Fibroblast of skin of left biceps (primary cell): ENCODE measurements around the gene SPATS2.
"Not testable (repeated sequence)": the region's sequence is repeated elsewhere in the genome, so short reads cannot be mapped to it uniquely, and the experiment has no call there.

Experiments
- DNase-seq, 2 experiments: peaks; one replicate each; pipeline ENCODE4 v3.0.0-alpha.2; 2013; ENCODE audit warnings: low read depth in 2 of 2

Gene SPATS2

DNA sequence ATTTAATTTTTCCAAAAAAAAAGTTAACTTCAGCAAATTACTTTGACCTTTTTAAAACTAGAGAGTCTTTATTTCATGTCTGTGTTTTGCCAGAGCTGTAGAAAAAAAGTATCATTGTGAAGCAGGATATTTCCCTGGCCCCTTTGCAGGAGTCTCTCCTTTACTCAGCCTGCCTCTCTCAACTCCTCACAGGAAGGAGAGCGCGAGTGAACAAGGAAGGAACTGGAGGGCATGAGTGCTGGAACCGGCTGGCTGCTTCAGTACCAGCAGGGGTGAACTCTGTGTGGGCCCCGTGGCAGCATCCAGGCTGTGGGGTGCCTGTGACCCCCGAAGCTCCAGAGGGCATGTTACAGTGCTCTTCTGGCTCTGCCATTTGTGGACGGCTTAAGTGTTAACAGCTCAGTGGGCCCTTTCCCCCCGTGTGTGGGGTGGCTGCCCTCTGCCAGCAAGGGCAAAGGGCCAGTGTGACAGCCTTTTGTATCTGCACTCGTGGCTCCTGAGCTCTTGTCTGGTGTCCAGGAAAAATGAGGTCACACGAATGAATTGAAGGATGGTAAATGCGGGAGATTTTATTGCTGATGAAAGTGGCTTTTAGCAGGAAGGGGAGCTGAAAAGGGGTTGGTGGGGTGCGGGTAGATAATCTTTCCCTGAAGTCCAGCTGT, 95.0 kb downstream of the SPATS2 start:
- DNase-seq = no peak

- DNase-seq = no peak
These were observed 97.9 kb downstream of the SPATS2 start for GRCh38 chr12:49465132-49465531.

DNA sequence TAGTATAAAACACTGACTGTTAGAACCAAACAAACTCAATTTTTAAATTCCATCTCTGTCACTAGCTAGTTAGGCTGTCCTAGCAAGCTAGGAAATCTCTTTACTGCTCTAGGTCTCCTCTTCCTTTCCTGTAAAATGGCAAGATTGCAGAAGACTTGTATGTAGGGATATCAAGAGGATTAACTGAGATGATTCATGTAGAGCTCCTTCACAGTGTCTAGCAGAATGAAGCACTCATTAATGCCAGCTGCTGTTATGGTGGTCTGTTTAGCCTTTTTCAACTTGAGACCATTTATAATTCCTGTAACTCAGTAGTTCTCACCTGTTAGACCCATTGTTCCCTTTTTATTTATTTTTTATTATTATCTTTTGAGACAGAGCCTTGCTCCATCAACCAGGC, 103.7 kb downstream of the SPATS2 start:
- no peak for DNase-seq

GRCh38 chr12:49471557-49471956, 104.3 kb downstream of the SPATS2 start:
- no peak for DNase-seq

- no peak for DNase-seq
These were observed 108.8 kb downstream of the SPATS2 start for GRCh38 chr12:49476091-49476490.

GRCh38 chr12:49478949-49479664, 111.8 kb downstream of the SPATS2 start:
- DNase-seq = no peak

GRCh38 chr12:49482095-49483051, 115.1 kb downstream of the SPATS2 start:
- no peak for DNase-seq

DNA sequence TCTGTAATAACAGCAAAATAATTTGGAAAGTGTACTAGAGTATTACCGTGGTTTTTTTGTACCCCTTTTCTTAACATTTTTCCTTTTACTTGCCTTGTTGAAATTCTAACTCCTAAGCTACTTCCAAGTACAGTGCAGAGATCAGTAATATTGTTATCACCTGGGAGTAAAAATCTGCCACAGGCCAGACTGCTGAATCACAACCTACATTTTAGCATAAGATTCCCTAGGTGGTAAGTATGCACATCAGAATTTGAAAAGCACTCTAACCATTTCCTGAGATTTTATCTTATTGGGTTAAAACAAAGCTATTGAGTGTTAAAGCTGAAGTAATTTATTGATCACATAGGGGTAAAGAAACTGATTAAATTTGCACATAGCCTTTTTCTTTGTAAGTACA, 116.4 kb downstream of the SPATS2 start:
- DNase-seq = no peak

DNA sequence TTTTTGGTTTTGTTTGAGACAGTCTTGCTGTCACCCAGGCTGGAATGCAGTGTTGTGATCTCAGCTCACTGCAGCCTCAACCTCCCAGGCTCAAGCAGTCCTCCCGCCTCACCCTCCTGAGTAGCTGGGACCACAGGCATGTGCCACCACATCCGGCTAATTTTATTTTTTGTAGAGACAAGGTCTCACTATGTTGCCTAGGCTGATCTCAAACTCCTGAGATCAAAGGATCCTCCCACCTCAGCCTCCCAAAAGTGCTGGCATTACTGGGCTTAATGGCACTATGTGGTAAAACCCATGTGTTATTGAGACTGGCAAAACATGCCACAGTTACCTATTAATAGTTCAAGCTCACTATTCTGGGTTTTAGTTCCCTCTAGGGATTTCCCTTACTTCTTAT, 120.3 kb downstream of the SPATS2 start:
- DNase-seq = no peak

- no peak for DNase-seq
These were observed 121.9 kb downstream of the SPATS2 start for GRCh38 chr12:49489154-49489553.

GRCh38 chr12:49489720-49490119, 122.5 kb downstream of the SPATS2 start:
- DNase-seq = no peak

GRCh38 chr12:49491823-49492222, 124.6 kb downstream of the SPATS2 start:
- no peak for DNase-seq

- no peak for DNase-seq
These were observed 126.6 kb downstream of the SPATS2 start for GRCh38 chr12:49493900-49494299.

DNA sequence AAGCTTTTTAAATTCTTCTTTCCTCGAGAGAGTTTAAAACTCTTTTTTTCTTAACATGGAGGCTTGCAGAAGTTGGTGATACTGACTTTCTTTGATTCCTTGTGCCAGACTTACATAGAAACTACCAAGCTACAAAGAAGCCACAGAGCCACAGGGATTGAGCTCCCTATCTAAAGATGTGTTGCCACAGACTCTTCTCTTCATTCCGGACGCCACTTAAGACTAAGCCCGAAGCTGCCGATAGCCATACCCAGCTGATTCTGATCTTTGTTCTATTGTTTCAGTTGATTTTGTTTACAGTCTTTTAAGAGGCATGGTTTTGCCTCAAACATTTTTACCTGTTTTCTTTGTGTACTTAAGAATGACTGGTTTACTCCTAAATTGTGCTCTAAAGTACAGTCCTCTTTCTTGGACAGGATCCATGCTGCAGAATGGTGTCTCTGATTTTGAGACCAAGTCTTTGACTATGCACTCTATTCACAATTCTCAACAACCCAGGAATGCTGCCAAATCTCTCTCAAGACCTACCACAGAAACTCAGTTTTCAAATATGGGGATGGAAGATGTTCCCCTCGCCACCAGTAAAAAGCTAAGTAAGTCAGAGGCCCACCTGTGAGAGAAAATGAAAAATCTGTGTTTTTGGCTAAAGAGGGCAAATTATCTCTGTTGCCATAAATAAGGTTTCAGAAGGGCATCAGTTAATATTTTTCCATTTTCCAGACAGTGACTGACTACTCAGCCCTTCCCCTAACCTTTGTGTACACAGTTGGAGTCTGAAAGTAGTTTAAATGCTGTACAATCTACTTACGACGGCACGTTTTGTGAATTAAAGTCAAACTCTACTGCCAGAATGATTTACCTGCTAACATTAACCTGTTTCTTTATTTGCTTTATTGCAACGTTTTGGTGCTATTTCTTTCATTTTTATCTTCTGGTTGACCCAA, 129.4 kb downstream of the SPATS2 start:
- DNase-seq = no peak

- no peak for DNase-seq
These were observed 134.6 kb downstream of the SPATS2 start for GRCh38 chr12:49501895-49502294.

DNA sequence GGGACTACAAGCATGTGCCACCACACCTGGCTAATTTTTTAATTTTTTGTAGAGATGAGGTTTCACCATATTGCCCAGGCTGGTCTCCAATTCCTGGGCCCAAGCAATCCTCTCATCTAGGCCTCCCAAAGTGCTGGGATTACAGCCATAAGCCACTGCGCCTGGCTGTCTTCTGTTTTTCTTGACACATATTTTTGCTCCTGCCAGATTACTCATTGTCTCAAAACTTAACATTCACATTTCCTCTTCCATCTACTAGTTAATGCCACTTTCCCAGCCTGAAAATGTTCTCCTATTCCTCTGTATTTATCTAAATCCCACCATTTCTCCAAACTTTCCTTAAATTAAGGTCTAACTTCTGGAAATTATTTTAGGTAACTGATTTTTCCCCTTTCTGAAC, 135.3 kb downstream of the SPATS2 start:
- DNase-seq = no peak

GRCh38 chr12:49503674-49504180, 136.5 kb downstream of the SPATS2 start:
- DNase-seq = no peak

DNA sequence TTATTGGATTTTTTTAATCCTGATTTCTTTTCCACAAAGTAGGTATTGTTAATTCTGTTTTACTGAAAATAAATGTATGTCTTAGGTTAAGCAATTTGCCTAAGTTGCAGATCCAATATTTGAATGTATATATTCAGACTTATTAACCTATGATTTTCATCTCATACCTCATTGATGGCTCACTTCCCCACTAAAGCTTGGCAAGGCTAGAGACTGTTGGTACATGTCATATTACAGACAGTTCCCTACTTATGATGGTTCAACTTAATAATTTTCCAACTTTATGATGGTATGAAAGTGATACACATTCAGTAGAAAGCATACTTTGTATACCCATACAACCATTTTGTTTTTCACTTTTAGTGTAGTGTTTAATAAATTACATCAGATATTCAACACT, 138.4 kb downstream of the SPATS2 start:
- no peak for DNase-seq

DNA sequence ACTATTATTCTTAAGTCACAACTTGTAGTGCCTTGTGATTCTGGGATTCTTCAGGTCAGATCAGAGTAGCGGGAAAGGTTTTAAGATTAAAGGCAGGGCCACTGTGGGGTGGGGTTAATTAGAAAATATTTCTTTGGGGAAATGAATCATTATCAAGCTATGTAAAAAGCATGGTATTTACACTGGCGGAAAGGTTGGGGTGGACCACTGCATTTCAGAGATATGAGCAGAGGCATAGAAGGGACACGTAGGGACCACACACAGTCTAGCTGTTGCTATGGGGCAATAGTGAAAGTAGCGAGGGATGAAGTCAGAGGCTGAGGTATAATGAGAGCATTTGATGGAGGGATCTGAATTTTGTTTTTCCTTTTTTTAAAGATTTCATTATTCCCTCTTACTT, 139.9 kb downstream of the SPATS2 start:
- peak; percentile 68 to 73 for DNase-seq

GRCh38 chr12:49509681-49510080, 142.4 kb downstream of the SPATS2 start:
- not testable (repeated sequence) for DNase-seq

GRCh38 chr12:49511410-49511809, 144.1 kb downstream of the SPATS2 start:
- DNase-seq = no peak
